ENCODE measurements around the gene RORC.

DNA sequence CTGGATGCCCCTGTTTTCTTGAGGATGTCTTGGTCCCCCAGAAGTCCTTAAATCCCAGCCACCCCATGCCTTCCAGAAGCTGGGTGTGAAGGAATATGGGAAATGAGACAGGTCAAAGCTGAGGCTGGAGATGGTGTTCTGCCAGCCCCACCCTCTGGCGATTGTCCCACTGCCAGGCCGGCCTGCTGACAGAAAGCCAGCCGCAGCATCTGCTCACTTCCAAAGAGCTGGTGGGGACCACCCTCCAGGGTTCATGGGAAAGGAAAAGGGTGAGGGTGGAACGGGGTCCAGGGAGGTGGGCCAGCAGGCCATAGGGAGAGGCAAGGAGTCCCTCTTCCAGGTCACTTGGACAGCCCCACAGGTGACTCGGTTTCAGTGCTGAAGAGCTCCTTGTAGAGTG, 24.5 kb downstream of the RORC start:
- TF ChIP-seq EP300 (IDR thresholded peaks at IDR 0.05; ENCODE audit: borderline replicate concordance in 1 of 2, low read depth in 2 of 2, low read length in 2 of 2): no peak
- TF ChIP-seq JUN (IDR thresholded peaks at IDR 0.05; ENCODE audit: low read depth, low read length): no peak
- TF ChIP-seq HDAC2 (IDR thresholded peaks at IDR 0.05; ENCODE audit: borderline replicate concordance in 1 of 2, low read depth in 2 of 2, low read length in 2 of 2): no peak
- TF ChIP-seq, protein P1, sequence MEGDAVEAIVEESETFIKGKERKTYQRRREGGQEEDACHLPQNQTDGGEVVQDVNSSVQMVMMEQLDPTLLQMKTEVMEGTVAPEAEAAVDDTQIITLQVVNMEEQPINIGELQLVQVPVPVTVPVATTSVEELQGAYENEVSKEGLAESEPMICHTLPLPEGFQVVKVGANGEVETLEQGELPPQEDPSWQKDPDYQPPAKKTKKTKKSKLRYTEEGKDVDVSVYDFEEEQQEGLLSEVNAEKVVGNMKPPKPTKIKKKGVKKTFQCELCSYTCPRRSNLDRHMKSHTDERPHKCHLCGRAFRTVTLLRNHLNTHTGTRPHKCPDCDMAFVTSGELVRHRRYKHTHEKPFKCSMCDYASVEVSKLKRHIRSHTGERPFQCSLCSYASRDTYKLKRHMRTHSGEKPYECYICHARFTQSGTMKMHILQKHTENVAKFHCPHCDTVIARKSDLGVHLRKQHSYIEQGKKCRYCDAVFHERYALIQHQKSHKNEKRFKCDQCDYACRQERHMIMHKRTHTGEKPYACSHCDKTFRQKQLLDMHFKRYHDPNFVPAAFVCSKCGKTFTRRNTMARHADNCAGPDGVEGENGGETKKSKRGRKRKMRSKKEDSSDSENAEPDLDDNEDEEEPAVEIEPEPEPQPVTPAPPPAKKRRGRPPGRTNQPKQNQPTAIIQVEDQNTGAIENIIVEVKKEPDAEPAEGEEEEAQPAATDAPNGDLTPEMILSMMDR (IDR thresholded peaks at IDR 0.05; ENCODE audit: control extremely low read depth in 1 of 3, insufficient read depth in 1 of 3, low read depth in 1 of 3, low read length in 3 of 3): no peak
- TF ChIP-seq, protein P2, sequence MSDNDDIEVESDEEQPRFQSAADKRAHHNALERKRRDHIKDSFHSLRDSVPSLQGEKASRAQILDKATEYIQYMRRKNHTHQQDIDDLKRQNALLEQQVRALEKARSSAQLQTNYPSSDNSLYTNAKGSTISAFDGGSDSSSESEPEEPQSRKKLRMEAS (IDR thresholded peaks at IDR 0.05): no peak
- TF ChIP-seq POLR2A (IDR thresholded peaks at IDR 0.05; ENCODE audit: control extremely low read depth in 1 of 2, low read depth in 2 of 2, low read length in 2 of 2): no peak
- TF ChIP-seq YY1 (IDR thresholded peaks at IDR 0.05; ENCODE audit: low read depth, low read length): no peak
- no peak for TF ChIP-seq EZH2 (IDR thresholded peaks at IDR 0.05; ENCODE audit: low read depth, low read length, severe bottlenecking)
- TF ChIP-seq TAF1 (IDR thresholded peaks at IDR 0.05; ENCODE audit: low read depth, low read length): no peak
- no peak for TF ChIP-seq GABPA (IDR thresholded peaks at IDR 0.05; ENCODE audit: borderline replicate concordance, insufficient read depth, low read length)
- TF ChIP-seq JUND (IDR thresholded peaks at IDR 0.05; ENCODE audit: low read length): no peak

All from H1 (cell line).